EL (cell line): ENCODE results near the gene TM4SF20.

Source experiments
- DNase-seq: peaks from one replicate; pipeline ENCODE4 v3.0.0-alpha.2; 2016

Gene TM4SF20, protein sequence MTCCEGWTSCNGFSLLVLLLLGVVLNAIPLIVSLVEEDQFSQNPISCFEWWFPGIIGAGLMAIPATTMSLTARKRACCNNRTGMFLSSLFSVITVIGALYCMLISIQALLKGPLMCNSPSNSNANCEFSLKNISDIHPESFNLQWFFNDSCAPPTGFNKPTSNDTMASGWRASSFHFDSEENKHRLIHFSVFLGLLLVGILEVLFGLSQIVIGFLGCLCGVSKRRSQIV

DNA sequence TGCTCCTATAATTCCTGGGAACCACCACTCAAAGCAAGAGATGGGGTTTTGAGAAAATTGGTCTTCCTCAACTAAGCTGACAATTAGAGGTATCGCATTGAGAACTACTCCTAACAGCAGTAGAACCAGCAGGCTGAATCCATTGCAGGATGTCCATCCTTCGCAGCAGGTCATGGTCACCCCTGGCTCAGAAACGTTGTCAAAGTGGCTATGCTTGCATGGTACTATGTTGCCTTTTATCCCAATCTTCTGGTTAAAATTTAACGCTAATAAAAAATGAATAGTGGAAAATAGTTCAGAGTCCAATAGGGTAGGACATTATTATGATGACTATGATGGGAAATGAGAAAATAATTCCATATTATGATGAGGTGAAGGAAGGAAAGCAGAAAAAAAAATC lies at the start of gene TM4SF20:
Gene TM4SF20, minus strand, starts transcription at position 212 of the 400 bp plus-strand sequence. Its CDS starts 38 bp downstream, at position 174.
- DNase-seq: no peak

DNA sequence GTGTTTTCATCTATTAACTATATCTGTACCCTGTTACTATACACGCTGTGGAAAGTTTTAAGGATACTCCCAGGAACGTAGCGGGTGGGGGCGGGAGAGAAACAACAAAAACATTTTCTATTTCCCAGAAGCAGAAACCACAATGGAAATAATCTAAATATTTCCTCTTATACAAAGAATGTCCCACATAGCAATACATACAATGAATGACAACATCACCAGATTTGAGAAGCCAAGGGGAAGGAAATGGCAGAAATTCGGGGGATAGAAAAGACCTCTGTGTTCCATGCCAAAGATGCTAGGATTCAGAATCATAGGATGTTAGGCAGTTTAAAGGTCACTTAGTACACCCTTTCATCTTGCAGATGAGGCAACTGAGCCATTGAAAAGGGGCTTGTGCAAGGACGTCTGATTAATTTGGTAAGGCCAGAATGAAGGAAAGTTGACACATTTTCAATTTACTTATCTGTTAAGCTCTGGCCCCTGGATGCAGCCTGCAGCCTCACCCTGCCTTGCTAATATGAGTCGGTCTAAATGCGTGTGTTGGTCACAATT lies 49.7 kb upstream of the TM4SF20 start:
- no peak for DNase-seq

DNA sequence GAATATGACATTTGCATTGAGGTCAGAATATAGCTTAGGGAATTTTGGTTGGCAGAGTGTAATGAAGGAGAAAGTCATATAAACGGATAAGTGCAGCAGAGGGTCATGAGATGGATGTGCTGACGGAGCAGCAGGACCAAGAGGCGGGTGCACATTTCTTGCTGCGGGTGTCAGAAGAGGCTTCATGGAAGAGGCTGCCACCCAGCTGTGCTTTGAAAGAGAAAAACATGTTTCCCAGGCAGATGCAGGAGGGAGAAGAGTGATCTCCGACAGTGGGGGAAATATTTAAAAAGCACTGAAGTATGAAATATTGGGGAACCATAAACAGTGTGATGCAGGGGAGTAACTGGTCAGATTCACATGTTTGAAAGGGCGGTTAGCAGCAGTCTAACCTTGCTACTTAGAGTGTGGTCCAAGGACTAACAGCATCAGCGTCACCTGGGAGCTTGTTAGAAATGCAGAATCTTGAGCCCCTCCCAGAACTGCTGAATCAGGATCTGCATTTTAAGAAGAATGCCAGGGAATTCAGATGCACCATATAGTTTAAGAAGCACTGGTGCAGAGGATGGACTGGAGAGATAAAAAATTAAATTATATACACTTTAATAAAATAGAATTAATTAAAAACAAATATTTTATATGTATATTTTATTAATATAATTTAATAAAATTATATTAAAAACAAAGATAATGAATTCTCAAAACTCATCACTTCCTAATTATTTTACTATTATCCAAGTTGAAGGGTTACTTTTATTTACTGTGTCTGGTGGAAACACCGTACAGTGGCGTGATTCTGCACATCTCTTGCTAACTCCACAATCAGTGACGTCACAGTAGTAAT lies 44.8 kb upstream of the TM4SF20 start:
- DNase-seq: no peak

DNA sequence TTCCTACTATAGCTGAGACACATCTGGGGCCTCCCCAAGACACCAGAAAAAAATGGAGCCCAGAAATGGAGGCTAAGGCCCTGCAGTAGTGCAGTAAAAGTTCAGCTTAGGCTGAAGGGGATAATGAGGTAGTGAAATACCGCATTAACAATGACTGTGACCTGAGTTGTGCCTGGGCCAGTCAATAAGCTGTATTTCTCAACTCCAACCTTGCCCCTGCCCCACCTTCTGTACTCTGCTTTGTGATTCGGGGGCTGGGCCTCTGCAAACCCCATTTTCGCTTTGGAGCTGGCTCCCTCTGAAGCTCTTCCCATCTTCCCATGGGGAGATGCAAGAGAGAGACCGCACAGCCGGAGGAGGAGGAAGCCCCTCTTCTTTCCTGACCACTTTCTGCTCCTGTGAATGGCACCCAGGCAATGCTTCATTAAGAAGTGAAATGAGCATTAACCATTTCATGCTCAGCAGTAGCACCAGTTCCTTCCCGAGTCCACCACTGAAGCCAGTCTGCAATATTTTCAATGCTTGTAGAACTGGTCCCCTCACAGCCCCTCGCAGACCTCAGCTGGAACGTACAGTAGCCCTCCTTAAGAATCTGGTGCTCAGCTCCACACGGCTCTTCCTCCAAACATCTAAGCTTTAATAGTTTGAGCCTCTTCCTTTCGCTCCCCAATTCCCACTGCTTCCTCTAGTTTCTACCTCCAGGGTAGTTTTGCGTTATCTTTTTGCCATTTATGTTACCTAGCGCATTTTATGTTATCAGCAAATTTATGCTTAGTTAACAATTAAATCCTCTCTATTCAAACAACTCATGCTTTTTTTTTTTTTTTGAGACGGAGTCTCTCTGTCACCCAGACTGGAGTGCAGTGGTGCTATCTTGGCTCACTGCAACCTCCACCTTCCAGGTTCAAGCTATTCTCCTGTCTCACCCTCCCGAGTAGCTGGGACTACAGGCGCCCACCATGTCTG lies 41.3 kb upstream of the TM4SF20 start:
- no peak for DNase-seq

DNA sequence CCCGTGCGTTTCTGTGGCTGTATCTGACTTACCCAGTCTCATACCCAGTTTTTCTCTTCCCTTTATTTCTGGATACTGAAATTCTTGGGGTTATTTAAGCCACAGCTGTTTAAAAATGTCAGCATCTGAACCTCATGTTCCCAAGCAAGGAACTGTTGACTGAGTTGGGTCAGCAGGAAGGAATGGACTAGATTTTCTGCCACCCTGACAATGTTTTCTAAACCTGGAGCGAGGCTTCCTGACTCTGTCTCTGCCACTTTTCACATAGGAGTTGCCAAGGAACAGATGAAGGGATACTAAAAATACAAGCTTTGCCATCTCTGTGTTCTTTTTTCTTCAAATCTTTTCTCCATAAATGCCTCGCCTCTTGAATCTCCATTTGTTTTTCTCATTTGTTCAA lies 37.6 kb upstream of the TM4SF20 start:
- no peak for DNase-seq

DNA sequence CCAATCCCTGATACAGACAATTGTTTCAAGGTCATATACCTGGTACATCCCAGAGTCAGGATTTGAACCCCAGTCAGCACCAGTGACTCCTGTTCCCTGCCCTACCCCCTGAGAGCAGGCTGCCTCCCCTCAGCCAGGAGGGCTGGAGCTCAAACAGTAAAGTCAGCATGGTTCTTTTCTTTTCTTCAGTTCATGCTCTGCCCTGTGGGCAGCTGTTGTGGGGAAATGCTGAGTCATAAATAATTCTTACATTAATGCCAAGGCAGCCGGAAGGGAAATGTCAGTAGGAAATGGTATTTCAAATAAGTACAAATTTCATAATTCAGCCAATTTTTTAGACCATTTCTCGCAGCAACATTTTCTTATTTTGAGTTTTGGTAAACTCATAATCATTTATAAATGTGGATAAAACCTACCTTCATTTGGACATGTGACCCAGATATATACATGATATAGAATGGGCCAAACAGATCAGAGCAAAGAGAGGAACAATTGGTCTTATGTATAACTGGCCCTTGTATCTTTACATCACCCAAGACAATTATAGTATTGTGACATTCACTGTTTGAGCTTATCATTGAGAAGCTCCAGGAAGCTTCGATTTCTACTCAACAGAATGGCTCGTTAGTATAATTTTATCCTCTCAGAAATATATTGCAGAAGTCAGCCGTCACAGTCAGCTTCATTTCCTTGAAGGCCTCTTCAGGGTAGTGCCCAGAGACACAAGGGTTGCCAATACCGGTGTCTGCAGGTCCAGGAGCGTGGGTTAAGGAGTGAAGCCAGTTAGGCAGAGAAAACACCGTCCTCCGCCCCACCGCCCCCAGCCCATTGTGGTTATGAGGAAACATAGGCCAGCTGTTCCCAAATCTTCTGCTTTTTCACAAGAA lies 36.7 kb upstream of the TM4SF20 start:
- peak; percentile 79 for DNase-seq

DNA sequence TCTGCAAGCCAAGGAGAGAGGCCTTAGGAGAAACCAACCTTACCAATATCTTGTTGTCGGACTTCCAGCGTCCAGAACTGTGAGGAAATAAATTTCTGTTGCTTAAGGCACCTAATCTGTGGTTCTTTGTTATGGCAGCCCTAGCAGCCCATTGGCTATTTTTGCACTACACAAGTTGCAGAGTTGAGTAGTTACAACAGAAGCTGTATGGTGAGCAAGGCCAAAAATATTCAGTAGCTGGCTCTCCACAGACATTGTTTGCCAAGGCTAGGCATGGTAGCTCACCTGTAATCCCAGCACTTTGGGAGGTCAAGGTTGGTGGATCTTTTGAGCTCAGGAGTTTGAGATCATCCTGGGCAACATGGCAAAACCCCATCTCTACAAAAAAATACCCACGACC lies 35.7 kb upstream of the TM4SF20 start:
- peak; percentile 45 for DNase-seq

DNA sequence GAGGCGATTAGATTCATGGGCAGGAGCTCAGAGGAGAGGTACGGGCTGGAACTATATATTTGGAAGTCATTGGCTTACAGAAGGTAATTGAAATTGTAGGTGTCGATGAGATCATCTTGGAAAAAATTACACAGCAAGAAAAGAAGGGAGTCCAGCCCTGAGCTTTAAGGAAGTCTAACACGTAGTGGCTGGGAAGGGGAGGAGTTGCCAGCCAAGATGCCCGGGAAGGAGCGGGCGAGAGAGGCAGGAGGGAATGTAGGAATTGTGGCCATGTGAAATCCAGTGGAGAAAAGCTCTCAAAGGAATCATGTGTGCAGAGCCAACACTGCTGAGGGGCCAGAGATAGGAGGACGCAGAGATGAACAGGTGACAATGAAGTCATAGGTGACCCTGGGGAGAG lies 34.3 kb upstream of the TM4SF20 start:
- DNase-seq: no peak

DNA sequence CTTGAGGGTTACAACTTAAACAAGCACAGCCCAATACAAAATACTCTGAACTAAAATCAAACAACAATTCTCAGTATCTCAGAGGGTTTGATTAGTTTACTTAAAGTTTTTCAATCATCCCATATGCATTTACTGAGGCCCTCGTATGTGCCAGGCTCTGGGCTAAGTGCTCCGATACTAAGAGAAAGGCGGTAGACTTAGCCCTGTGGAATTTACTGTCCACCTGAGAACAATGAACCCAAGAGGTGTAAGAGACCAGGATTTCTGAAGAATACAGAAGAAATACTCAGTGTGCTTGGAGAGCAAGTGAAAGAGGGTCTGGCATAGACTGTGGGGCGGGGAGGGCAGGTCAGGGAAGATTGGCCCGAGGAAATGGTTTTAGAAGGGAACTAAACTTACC lies 33.8 kb upstream of the TM4SF20 start:
- no peak for DNase-seq

DNA sequence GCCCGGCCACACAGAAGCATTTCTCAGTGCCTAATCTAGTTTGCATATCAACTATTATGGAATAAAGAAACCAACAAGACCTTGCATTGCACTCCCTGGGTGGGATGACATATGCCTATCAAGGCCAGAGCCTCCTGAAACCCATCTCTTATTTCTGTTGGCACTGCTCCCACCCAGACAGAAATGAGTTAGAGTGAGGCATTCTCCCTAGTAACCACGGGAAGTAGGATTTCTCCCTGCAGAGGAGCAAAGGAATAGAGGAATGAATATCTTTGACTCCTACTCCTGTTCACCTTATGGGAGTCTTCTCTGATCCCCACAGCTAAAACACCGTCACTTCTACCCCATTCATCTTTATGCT lies 32.9 kb upstream of the TM4SF20 start:
- DNase-seq: peak; percentile 20

DNA sequence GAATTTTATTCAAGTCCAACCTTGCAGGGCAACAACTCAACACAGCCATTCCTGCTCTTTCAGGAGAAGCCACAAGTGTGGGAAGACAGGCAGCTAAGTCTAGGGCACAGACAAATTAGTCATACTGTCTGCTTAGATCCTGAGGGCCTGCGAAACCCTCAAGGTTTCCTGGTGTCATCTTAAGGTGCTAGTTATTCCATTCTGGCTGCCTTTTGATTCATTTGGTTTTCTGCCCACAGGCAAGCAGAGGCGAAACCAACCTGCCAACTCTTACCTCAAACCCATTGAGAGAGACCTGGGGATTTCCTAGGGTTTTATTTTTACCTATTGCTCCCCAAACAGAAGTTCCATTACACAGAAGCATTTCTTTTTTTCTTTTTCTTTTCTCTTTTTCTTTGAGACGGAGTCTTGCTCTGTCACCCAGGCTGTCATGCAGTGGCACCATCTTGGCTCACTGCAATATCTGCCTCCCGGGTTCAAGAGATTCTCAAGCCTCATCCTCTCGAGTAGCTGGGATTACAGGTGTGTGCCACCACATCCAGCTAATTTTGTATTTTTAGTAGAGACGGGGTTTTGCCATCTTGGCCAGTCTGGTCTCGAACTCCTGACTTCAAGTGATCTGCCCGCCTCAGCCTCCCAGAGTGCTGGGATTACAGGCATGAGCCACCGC lies 32.3 kb upstream of the TM4SF20 start:
- peak; percentile 42 for DNase-seq

DNA sequence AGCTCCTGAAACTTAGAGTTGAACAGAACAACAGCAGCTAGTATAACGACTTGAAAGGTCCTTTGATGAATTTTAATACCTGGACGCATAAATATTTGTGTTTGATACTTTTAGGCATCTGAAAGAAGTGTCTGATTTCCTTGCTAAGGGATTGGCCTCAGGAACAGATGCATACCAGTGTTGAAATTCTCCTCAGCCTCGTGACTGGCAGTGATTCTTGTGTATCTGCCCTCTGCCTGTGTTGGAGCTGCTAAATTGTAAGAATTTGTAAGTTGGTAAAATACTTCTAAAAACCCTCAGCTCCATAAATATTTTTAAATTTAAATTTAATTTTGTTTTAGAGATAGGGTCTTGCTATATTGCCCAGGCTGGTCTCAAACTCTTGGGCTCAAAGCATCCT lies 31.1 kb upstream of the TM4SF20 start:
- DNase-seq: no peak

DNA sequence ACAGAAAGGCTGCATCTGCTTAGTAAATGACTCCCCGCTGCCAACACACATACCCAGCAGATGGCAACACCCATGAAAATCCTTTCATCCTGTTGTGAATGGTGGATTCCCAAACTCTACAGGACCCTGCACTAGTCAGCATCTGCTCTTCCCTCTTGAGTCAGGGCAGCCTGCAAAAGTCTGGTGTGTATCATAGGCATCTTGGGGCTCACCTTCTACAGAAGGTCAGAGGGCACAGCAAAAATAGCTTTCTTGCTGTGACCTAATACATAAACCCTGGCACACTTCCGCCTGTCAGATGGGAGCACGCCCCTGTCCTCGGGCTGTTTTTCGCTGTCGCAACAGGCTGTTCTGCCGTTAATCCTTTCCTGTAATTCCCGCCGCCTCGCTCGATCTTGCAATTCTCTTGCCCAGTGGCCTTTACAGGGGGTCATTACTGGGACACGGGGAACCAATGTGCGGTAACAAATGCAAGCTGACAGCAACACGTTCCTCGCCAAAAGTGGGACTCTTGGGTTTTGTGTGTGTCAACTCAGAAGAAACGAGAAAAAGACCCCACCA lies 28.6 kb upstream of the TM4SF20 start:
- peak; percentile 58 for DNase-seq

DNA sequence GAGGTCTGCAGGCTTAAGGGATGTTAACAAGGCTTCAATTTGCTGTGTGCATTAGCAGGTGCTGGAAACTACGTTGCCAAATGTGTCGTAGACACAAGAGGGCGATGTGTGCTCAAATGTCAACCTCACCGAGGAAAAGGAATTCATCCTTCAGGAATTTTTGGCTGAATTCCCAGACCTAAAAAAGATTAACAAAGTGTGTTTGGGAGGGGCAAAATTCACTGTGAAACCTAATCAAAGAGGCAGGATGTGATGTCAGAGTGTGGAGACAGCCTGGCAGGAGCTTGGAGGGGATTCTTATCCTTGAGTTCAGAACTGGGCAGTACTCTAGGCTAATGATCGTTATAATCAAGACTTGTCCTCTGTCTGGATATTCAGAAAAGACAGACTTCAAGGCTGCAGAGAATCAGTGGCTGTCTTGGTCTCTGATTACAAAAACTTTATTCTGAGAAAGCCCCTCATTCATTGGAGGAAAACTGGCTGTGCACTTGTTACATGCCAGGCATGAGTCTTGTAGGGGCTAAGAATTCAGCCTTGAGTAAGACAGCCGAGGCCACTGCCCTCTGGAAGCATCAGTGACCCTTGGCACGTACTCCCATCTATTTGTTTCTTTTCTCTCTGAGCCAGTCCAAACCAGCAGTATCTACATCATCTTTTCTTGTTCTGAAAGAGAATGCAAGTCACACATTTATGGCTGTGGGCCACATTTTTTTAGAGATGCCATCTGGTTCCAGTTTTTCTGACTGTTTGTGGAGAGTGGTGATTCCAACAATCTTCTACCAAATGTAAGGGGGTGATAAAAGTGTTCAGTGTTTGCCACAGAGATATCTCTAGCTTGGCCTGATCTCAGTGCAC lies 27.3 kb upstream of the TM4SF20 start:
- peak; percentile 99 for DNase-seq

DNA sequence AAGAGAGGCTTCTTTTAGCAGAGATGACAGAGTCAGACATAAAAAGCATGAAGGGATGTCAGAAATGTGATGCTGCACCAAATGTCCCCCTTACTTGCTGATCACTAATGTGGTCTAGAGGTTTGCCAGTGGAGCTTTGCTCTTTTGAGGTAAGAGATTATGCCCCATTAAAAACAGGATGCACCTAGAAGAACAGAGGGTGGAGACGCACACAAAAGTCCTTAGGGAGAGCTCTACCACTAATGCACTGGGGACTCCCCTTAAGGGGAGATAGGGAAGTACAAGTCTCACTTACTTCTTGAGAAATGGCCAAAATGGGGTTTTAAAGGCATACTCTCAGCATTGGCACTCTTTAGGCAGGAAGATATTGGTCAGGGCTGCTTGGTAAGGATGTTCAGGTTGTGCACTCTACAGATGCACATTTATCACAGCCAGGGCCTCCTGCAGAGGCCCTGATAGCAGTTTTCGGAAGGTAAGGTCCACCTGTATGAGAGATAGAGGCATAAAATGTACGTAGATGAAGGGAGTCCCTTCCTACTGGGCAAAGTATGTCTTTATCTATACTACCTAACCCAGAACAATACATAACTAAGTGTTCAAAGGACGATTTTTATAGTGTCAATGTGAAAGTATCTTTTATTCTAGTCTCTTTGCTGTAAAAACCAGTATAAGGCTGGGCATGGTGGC lies 25.6 kb upstream of the TM4SF20 start:
- no peak for DNase-seq

DNA sequence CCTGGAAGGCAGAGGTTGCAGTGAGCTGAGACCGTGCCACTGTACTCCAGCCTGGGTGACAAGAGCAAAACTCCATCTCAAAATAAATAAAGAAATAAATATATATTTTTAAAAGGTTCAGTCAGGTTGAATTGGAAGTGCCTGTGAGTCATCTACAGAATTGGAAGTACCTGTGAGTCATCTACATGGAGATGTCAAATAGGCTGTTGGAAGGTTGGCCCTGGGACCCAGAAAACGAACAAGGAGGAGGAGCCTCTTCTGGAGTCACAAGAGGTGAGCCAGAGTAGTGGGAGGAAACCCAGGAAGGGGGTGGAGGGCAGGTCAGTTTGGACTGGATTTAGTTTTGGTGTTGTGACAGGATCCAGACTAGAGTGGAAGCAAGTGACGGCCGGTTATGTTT lies 23.9 kb upstream of the TM4SF20 start:
- DNase-seq: no peak

DNA sequence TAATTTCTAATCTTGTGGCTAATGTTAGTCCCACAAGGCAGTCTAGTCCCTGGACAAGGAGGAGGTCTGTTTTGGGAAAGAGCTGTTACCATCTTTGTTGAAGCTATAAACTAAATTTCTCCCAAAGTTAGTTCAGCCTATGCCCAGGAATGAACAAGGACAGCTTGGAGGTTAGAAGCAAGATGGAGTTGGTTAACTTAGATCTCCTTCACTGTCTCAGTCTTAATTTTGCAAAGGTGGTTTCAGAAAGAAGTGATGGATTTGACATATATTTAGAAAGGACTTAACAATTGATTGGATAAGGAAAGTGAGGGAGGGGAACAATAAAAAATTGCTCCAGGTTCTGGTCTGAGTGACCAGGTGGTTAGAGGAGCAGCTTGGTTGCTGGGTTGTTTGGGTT lies 23.2 kb upstream of the TM4SF20 start:
- DNase-seq: no peak

DNA sequence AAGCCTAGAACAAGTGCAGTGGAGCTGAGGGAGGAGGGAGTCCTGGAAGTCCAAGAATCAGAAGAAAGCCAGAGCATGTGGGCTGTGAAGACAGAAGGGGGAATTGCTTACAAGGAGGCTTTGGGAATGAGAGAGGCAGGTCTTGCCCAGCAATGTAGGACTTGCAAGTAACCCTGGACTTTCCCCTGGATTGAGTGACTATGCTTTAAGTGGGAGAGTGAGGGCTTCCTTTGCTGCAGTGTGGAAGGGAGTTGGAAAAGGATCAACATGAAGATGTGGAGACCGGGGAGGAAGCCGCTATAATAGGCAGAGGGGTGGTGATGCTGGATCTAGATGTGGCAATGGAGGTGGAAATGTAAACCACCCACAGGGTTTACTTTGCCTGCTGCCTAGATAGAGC lies 22.4 kb upstream of the TM4SF20 start:
- DNase-seq: no peak
